Ishikawa (cell line): ENCODE measurements around the gene NR3C2.

ENCODE experiments used
- CEBPB ChIP-seq: IDR thresholded peaks from 2 replicates; pipeline ENCODE4 v1.6.1; 2012
- MAX ChIP-seq: IDR thresholded peaks from 2 replicates; pipeline ENCODE4 v1.6.1; 2012
- REST ChIP-seq: IDR thresholded peaks from 2 replicates; pipeline ENCODE4 v1.6.1; 2012; ENCODE audit warnings: low read depth, mild to moderate bottlenecking
- TAF1 ChIP-seq: IDR thresholded peaks from 2 replicates; pipeline ENCODE4 v1.6.1; 2012; ENCODE audit warnings: low read depth, mild to moderate bottlenecking
- TF ChIP-seq, protein P1 (sequence below): IDR thresholded peaks from 2 replicates; pipeline ENCODE4 v1.6.1; 2012

DNA sequence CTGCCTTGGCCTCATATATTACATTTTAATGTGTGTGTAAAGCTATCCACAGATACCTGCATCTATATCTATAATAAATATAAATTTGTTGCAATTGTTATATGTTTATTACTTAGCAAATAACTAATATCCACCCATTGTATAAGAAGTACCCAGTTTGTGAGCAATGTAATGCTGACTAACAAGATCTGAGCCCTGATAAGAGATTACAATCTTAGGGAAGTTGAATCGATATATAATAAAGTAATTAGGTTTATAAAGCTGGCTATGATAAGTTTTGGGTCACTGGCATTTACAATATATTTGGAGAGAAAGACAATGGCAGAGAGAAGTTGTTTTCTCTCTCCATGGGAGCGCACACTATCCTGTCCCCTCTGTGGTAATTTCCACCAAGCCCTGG lies 280.6 kb downstream of the NR3C2 start:
- TF ChIP-seq MAX (no peak), REST (no peak), TAF1 (no peak), CEBPB (no peak)
- TF ChIP-seq, protein P1, sequence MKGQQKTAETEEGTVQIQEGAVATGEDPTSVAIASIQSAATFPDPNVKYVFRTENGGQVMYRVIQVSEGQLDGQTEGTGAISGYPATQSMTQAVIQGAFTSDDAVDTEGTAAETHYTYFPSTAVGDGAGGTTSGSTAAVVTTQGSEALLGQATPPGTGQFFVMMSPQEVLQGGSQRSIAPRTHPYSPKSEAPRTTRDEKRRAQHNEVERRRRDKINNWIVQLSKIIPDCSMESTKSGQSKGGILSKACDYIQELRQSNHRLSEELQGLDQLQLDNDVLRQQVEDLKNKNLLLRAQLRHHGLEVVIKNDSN: no peak
